H1 (cell line): ENCODE measurements around the gene CNOT3. TPM values are rescaled to one million over a fixed set of nuclear protein-coding genes. Genes with fewer than 3 reads are reported as not detected.
"Not testable (repeated sequence)": the region's sequence is repeated elsewhere in the genome, so short reads cannot be mapped to it uniquely, and the experiment has no call there.

Experiments
- CTCF ChIA-PET: fragments of 300-600 bp; sonication (Branson Sonifier 250); formaldehyde crosslinking; loops from one replicate; lab custom pipeline; 2021; ENCODE audit not compliant: partially characterized antibody; lab: Charles Lee
- POLR2A ChIA-PET: fragments of 300-600 bp; sonication (Branson Sonifier 250); formaldehyde crosslinking; loops from one replicate; lab custom pipeline; 2021; ENCODE audit warnings: inconsistent platforms; ENCODE audit not compliant: partially characterized antibody; lab: Charles Lee
- DNase-seq, 2 experiments: peaks; one replicate each; pipeline versions ENCODE4 v3.0.0 to v3.0.0-alpha.2; 2010 to 2022; ENCODE audit warnings: low spot score in 2 of 2, low read depth in 1 of 2, mixed read lengths in 1 of 2
- FAIRE-seq: peaks from 2 replicates; lab custom pipeline; 2011; peaks lifted over from hg19 to GRCh38; lab: Jason Lieb, UNC
- H2AFZ ChIP-seq: 2 replicates; pipeline ENCODE4 v1.8.1; 2012; ENCODE audit warnings: low read length, inconsistent platforms
- H2AK5ac ChIP-seq: 2 replicates; pipeline ENCODE4 v1.6.1; 2013; ENCODE audit warnings: low read depth, low read length
- H2BK120ac ChIP-seq: replicated peaks from 2 replicates; pipeline ENCODE3; 2013; ENCODE audit warnings: low read depth, low read length, inconsistent platforms
- H2BK12ac ChIP-seq: 2 replicates; pipeline ENCODE4 v1.6.1; 2013; ENCODE audit warnings: low read depth, low read length
- H2BK15ac ChIP-seq: 2 replicates; pipeline ENCODE4 v1.6.1; 2013; ENCODE audit warnings: low read length
- H2BK20ac ChIP-seq: 2 replicates; pipeline ENCODE4 v1.6.1; 2013; ENCODE audit warnings: low read length
- H2BK5ac ChIP-seq: 2 replicates; pipeline ENCODE4 v1.6.1; 2013; ENCODE audit warnings: low read depth, low read length
- H3K14ac ChIP-seq: 2 replicates; pipeline ENCODE4 v1.6.1; 2013; ENCODE audit warnings: inconsistent platforms; ENCODE audit not compliant: insufficient read length
- H3K18ac ChIP-seq: 2 replicates; pipeline ENCODE4 v1.6.1; 2013; ENCODE audit warnings: low read length; ENCODE audit errors: extremely low read depth
- H3K23ac ChIP-seq: 2 replicates; pipeline ENCODE4 v1.6.1; 2013; ENCODE audit warnings: inconsistent platforms; ENCODE audit not compliant: insufficient read length
- H3K23me2 ChIP-seq: 2 replicates; pipeline ENCODE4 v1.6.1; 2013; ENCODE audit warnings: low read depth, low read length
- H3K27ac ChIP-seq: 2 replicates; pipeline ENCODE4 v1.6.1; 2011; ENCODE audit warnings: low read depth, low read length, inconsistent platforms
- H3K27me3 ChIP-seq, 4 experiments: replicated peaks in 1 of 4; 1 replicate in 1 of 4; 2 replicates in 3 of 4; pipeline versions ENCODE4 v1.6.1 to v1.8.1; 2011 to 2013; ENCODE audit warnings: low read length in 3 of 4, mild to moderate bottlenecking in 3 of 4, inconsistent platforms in 2 of 4, mixed read lengths in 2 of 4, moderate library complexity in 1 of 4; ENCODE audit not compliant: control insufficient read depth in 3 of 4, insufficient read depth in 3 of 4; ENCODE audit errors: extremely low read depth in 1 of 4
- H3K36me3 ChIP-seq, 4 experiments: 2 replicates each; pipeline versions ENCODE4 v1.6.1 to v1.8.1; 2011 to 2013; ENCODE audit warnings: mild to moderate bottlenecking in 4 of 4, low read length in 3 of 4, moderate library complexity in 2 of 4, control low read depth in 1 of 4, inconsistent platforms in 1 of 4; ENCODE audit not compliant: insufficient read depth in 4 of 4, control insufficient read depth in 2 of 4
- H3K4ac ChIP-seq: replicated peaks from 2 replicates; pipeline ENCODE3; 2013; ENCODE audit warnings: low read length, low read depth, mixed read lengths, inconsistent platforms; ENCODE audit not compliant: insufficient read length
- H3K4me1 ChIP-seq, 4 experiments: replicated peaks in 1 of 4; 1 replicate in 1 of 4; 2 replicates in 3 of 4; pipeline versions ENCODE4 v1.6.1 to v1.8.1; 2011 to 2013; ENCODE audit warnings: low read length in 3 of 4, inconsistent platforms in 2 of 4, mixed read lengths in 1 of 4; ENCODE audit not compliant: insufficient read depth in 4 of 4, control insufficient read depth in 3 of 4
- H3K4me2 ChIP-seq, 2 experiments: 2 replicates each; pipeline versions ENCODE4 v1.6.1 to v1.8.1; 2011 to 2013; ENCODE audit warnings: low read depth in 2 of 2, low read length in 2 of 2, control low read depth in 1 of 2, inconsistent platforms in 1 of 2, mild to moderate bottlenecking in 1 of 2; ENCODE audit not compliant: insufficient read depth in 1 of 2
- H3K4me3 ChIP-seq, 4 experiments: fragments of 200-600, 300-600 bp in 1 of 4; sonication (generic), shearing (Covaris generic), sonication (Bioruptor Twin) in 1 of 4; 2 replicates each; pipeline versions ENCODE4 v1.5.1 to v1.8.1; 2011 to 2016; ENCODE audit warnings: low read length in 4 of 4, low read depth in 3 of 4, control low read depth in 2 of 4, inconsistent platforms in 2 of 4, mild to moderate bottlenecking in 2 of 4, mixed read lengths in 1 of 4, moderate library complexity in 1 of 4; ENCODE audit not compliant: insufficient read depth in 2 of 4; ENCODE audit errors: extremely low read depth in 1 of 4
- H3K56ac ChIP-seq: replicated peaks from 2 replicates; pipeline ENCODE3; 2013; ENCODE audit warnings: low read depth, mild to moderate bottlenecking, mixed read lengths, low read length, inconsistent platforms; ENCODE audit not compliant: insufficient read length
- H3K79me1 ChIP-seq: 2 replicates; pipeline ENCODE4 v1.6.1; 2013; ENCODE audit warnings: low read depth, low read length, control low read depth
- H3K79me2 ChIP-seq, 2 experiments: 2 replicates each; pipeline versions ENCODE4 v1.6.1 to v1.8.1; 2012 to 2013; ENCODE audit warnings: low read length in 2 of 2, mild to moderate bottlenecking in 2 of 2, inconsistent platforms in 1 of 2; ENCODE audit not compliant: insufficient read depth in 2 of 2, control insufficient read depth in 1 of 2
- H3K9ac ChIP-seq, 4 experiments: replicated peaks in 1 of 4; 1 replicate in 1 of 4; 2 replicates in 3 of 4; pipeline versions ENCODE4 v1.6.1 to v1.8.1; 2011 to 2013; ENCODE audit warnings: low read depth in 3 of 4, low read length in 3 of 4, control low read depth in 2 of 4, mild to moderate bottlenecking in 2 of 4, moderate library complexity in 2 of 4, inconsistent platforms in 1 of 4; ENCODE audit errors: extremely low read depth in 1 of 4
- H3K9me3 ChIP-seq, 2 experiments: 2 replicates each; pipeline versions ENCODE4 v1.6.1 to v1.8.1; 2012 to 2013; ENCODE audit warnings: mild to moderate bottlenecking in 2 of 2, moderate library complexity in 2 of 2, control low read depth in 1 of 2, inconsistent platforms in 1 of 2, low read depth in 1 of 2, low read length in 1 of 2, mixed read lengths in 1 of 2; ENCODE audit not compliant: insufficient read depth in 2 of 2
- H4K20me1 ChIP-seq, 2 experiments: replicated peaks in 1 of 2; 2 replicates each; pipeline versions ENCODE3 to v1.8.1; 2011 to 2013; ENCODE audit warnings: inconsistent platforms in 2 of 2, low read length in 2 of 2, mild to moderate bottlenecking in 1 of 2; ENCODE audit not compliant: insufficient read depth in 2 of 2, control insufficient read depth in 1 of 2
- H4K5ac ChIP-seq: 2 replicates; pipeline ENCODE4 v1.6.1; 2013; ENCODE audit warnings: low read length, low read depth, mixed read lengths, inconsistent platforms; ENCODE audit not compliant: insufficient read length
- H4K8ac ChIP-seq: 2 replicates; pipeline ENCODE4 v1.8.0; 2013; ENCODE audit warnings: mild to moderate bottlenecking, moderate library complexity, low read length, inconsistent platforms; ENCODE audit not compliant: insufficient read depth; ENCODE audit errors: extremely low read depth
- H4K91ac ChIP-seq: replicated peaks from 2 replicates; pipeline ENCODE3; 2013; ENCODE audit warnings: low read length, mixed read lengths, inconsistent platforms; ENCODE audit not compliant: insufficient read length
- WGBS, 2 experiments: shearing (Covaris generic) in 1 of 2; methylation state at CpG; one replicate each; pipeline versions ENCODE4 v1.1.6 to v1.1.7; 2013 to 2015; ENCODE audit warnings: low lambda C conversion rate in 2 of 2, mixed read lengths in 2 of 2, inconsistent platforms in 1 of 2, low coverage in 1 of 2, missing lambda C conversion rate in 1 of 2; ENCODE audit not compliant: insufficient replicate concordance in 2 of 2, insufficient coverage in 1 of 2, insufficient read length in 1 of 2; ENCODE audit errors: extremely low coverage in 1 of 2, missing lambda C conversion rate in 1 of 2; 5-methylcytosine and 5-hydroxymethylcytosine counted together
- polyA plus RNA-seq, 7 experiments: library from polyadenylated mRNA; depleted of rRNA in 3 of 7; stranded (reverse) in 5 of 7; unstranded in 2 of 7; fragments of >200 nt in 5 of 7; fragments of 200-250 nt in 2 of 7; gene quantifications; 1 replicate in 5 of 7; 2 replicates in 1 of 7; 4 replicates in 1 of 7; pipeline versions ENCODE4 v1.2.1 to v1.2.3, GENCODE V29; 2011 to 2013; ENCODE audit warnings: missing spikeins in 2 of 7, mixed read lengths in 2 of 7
- total RNA-seq: library from RNA; stranded (reverse); fragmentation: NEBNext Ultra II Directional; extraction: Animal tissue kit (Norgen Biotek cat#: 25700); gene quantifications from 2 replicates; pipeline ENCODE4 v1.2.1, GENCODE V29; 2021

CNOT3 gene
- total and polyA plus RNA-seq, 2 of the 8 experiments (the other 6 are each of a cell fraction or from before 2014, with no cell fraction given) = 21.2 to 86.4 TPM

- H4K8ac ChIP-seq, H3K79me1 ChIP-seq, DNase-seq, H3K27ac ChIP-seq, H3K79me2 ChIP-seq, FAIRE-seq, H2BK5ac ChIP-seq, H3K9ac ChIP-seq, H3K14ac ChIP-seq, H2BK12ac ChIP-seq, H3K56ac ChIP-seq, H3K23ac ChIP-seq, H4K5ac ChIP-seq, H2AFZ ChIP-seq, H3K4ac ChIP-seq, H2BK15ac ChIP-seq, H2AK5ac ChIP-seq, H3K4me2 ChIP-seq, H3K4me1 ChIP-seq, H2BK120ac ChIP-seq, H3K27me3 ChIP-seq, H2BK20ac ChIP-seq, H3K9me3 ChIP-seq, H3K18ac ChIP-seq, H3K4me3 ChIP-seq, H4K91ac ChIP-seq, H3K23me2 ChIP-seq: not testable (repeated sequence)
- POLR2A ChIA-PET = interaction anchor here (0.6 to 28.7 kb wide), 3 partner anchors 10 to 153 kb away, joined by 3 to 909 read pairs (median 5); partner anchors contain the start of gene RPS9
- WGBS, 2 experiments = 92% methylated on average over 2 of the region's 3 CpGs; no CpG with 5 or more reads in 1 of the 2 experiments
- CTCF ChIA-PET = interaction anchor here (1.0 to 2.1 kb wide), 2 partner anchors 9 to 209 kb away, joined by 3 to 6 read pairs; partner anchors contain the start of gene TMC4
- peaks cover 6 to 14% (median 7%) of the 10 kb centered on the region in 4 experiments; a peak in 6 of 8 replicates for H3K36me3 ChIP-seq
- H4K20me1 ChIP-seq = peaks cover 10 to 19% of the 10 kb centered on the region in 2 experiments
Observed at GRCh38 chr19:54181894-54182293, 44.3 kb downstream of the CNOT3 start.
